ENCODE results near the gene OLFM1.

Gene OLFM1

DNA sequence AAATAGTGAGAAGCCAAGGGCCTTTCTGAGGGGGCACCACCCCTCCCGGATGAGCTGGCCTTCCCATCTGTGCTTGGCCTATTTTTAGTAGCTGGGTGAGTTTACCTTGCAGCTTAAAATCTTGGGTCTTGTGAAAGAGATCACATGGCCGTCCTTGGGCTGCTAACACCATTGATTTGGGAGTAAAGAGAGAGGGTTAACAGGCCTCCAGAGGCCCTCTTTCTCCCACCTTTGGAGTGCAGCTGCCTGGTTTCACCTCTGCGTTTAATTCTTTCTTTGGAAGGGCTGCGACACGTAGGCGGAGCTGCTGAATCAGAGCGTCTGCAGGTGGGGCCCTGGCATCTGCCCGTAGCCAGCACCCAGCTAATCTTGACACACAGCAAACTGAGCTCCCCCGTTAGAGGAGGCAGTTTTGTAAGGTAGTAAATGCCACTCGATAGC lies 12.8 kb downstream of the OLFM1 start:
- TF ChIP-seq, protein P1, sequence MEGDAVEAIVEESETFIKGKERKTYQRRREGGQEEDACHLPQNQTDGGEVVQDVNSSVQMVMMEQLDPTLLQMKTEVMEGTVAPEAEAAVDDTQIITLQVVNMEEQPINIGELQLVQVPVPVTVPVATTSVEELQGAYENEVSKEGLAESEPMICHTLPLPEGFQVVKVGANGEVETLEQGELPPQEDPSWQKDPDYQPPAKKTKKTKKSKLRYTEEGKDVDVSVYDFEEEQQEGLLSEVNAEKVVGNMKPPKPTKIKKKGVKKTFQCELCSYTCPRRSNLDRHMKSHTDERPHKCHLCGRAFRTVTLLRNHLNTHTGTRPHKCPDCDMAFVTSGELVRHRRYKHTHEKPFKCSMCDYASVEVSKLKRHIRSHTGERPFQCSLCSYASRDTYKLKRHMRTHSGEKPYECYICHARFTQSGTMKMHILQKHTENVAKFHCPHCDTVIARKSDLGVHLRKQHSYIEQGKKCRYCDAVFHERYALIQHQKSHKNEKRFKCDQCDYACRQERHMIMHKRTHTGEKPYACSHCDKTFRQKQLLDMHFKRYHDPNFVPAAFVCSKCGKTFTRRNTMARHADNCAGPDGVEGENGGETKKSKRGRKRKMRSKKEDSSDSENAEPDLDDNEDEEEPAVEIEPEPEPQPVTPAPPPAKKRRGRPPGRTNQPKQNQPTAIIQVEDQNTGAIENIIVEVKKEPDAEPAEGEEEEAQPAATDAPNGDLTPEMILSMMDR (IDR thresholded peaks at IDR 0.05): no peak

DNA sequence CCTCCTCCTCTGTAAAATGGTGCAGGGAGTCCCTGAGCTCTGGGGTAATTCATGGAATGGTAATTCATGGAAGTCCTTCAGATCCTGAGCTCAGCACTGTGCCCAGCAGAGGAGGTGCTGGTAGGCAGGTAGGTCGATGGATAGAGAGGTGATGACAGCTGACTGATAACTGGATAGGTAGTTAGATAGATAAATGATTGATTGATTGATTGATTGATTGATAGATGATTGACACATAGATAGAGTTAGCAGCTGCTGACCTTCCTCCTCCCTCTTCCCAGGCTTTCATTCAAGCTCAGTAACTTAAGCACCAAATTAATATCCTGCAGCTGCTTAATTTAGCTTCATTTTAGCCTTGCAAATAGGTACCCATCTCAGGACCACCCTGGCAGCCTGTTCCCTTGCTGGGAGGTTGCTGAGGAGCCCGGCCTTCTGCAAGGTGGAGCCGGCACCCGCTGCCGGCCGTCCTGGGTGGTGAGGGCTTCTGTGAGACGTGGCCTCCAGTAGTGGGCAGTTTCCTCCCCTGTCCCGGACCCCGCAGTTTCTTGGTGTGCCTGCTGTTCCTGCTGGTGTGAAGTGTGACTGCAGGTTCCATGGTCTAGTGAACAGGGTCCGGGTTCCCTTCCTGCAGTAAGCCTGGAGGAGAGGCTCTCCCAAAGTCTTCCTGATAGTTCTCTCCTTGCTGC lies 13.4 kb downstream of the OLFM1 start:
- TF ChIP-seq, protein P1 (IDR thresholded peaks at IDR 0.05): no peak

GRCh38 chr9:135101486-135101885 lies 14.0 kb downstream of the OLFM1 start:
- TF ChIP-seq, protein P1 (IDR thresholded peaks at IDR 0.05): no peak

DNA sequence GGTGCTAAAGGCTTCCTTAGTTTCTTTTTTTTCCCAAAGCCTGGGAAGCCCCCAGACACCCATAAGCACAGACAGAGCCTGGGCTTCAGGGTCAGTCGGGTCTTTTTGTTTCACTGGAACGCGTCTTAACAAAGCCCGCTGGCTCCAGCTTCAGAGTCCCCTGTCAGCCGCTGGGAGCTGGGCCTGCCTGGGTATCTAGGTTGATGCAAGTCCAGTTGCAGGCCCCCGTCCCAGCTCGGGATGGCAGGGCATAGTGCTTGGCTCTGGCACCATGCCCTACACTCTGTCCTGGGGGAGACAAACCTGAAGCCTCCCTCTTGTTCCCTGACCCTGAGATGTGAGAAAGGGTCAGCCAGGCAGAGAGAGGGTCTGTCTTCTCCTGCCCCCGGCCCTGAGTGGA lies 14.5 kb downstream of the OLFM1 start:
- TF ChIP-seq, protein P1 (IDR thresholded peaks at IDR 0.05): no peak

DNA sequence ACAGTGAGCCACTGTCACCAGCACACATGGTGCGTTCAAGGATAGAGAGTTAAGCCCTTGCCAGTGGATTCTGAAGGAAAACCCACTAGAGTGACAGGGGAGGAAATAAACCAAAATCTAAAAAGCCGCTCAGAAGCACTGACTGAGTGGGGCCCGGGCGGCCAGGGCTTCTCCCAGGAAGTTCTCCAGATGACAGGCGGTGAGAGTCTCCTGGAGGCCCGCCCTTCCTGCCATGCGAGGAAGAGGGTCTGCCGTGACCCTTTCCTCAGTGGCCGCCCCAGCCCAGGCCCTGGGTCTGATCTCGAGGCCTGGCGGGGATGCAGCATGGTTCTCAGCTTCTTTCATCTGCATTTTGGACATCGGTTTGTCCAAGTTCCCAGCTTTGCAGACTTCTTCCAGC lies 14.9 kb downstream of the OLFM1 start:
- TF ChIP-seq, protein P1 (IDR thresholded peaks at IDR 0.05): no peak

DNA sequence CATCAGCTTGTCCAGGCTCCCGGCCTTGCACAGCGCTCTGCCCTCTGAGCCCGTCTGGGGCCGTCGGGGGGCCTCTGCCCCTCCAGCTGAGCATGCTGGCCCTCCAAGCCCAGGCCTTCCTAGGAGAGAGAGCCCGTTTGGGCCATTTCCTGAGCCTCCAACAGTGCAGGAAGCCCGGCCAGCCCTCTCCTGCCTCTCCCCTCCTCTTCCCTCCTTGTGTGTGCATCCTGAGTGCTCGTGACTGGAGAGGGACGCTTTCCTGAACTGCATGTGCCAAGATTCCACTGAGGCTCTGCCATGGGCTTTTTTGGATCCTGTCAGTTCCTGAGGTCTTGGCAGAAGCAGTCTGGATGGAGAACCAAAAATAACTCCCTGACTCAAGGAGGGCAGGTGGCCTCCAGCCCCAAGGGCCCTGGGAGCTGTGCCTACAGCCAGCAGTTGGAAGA lies 15.6 kb downstream of the OLFM1 start:
- TF ChIP-seq, protein P1 (IDR thresholded peaks at IDR 0.05): no peak

- TF ChIP-seq, protein P1 (IDR thresholded peaks at IDR 0.05): no peak
These were observed 16.6 kb downstream of the OLFM1 start for GRCh38 chr9:135103931-135104639.

All from LNCAP (cell line).